Naive thymus-derived CD8-positive, alpha-beta T cell (primary cell): ENCODE data around the gene PARVA. TPM values are rescaled to one million over a fixed set of nuclear protein-coding genes. Genes with fewer than 3 reads are reported as not detected.

Experiments used
- ATAC-seq, 2 donors: fragments of 150-1000 bp; cut with Tn5 transposase in 1 of 2; sonication (Bioruptor Pico), chemical (Tn5 transposase) in 1 of 2; 1 replicate in 1 of 2; 2 replicates in 1 of 2; pipeline ENCODE4 v1.10.0; 2021; ENCODE audit warnings: mild to moderate bottlenecking in 2 of 2, moderate library complexity in 2 of 2
- POLR2A ChIA-PET: fragments of 350-600 bp; sonication (Branson Sonifier 250); formaldehyde crosslinking; loops from one replicate; lab custom pipeline; 2021; ENCODE audit warnings: antibody characterized with exemption; lab: Charles Lee
- DNase-seq, 10 donors: peaks; one replicate each; pipeline versions ENCODE4 v3.0.0 to v3.0.0-alpha.2; 2020 to 2022
- H3K27ac Mint-ChIP-seq, 10 donors: one replicate each; pipeline ENCODE4 v1.8.0; 2020 to 2022; ENCODE audit warnings: mild to moderate bottlenecking in 10 of 10, mixed read lengths in 10 of 10, moderate library complexity in 4 of 10, inconsistent platforms in 1 of 10
- H3K27me3 Mint-ChIP-seq, 5 donors: one replicate each; pipeline ENCODE4 v1.8.0; 2021 to 2022; ENCODE audit warnings: mixed read lengths in 5 of 5
- H3K36me3 Mint-ChIP-seq, 3 donors: one replicate each; pipeline ENCODE4 v1.8.0; 2020 to 2022; ENCODE audit warnings: mixed read lengths in 3 of 3, mild to moderate bottlenecking in 2 of 3, inconsistent platforms in 1 of 3
- H3K4me1 Mint-ChIP-seq, 4 donors: one replicate each; pipeline ENCODE4 v1.8.0; 2021 to 2022; ENCODE audit warnings: mixed read lengths in 4 of 4
- H3K4me3 Mint-ChIP-seq, 10 donors: one replicate each; pipeline ENCODE4 v1.8.0; 2020 to 2022; ENCODE audit warnings: mild to moderate bottlenecking in 10 of 10, mixed read lengths in 10 of 10, moderate library complexity in 6 of 10, inconsistent platforms in 1 of 10
- H3K9me3 Mint-ChIP-seq, 9 donors: one replicate each; pipeline ENCODE4 v1.8.0; 2020 to 2022; ENCODE audit warnings: mixed read lengths in 9 of 9, mild to moderate bottlenecking in 3 of 9, inconsistent platforms in 1 of 9, moderate library complexity in 1 of 9
- polyA plus RNA-seq, 3 donors: library from polyadenylated mRNA; unstranded; fragments of 300-500 nt; fragmentation: Illumina TruSeq; gene quantifications; one replicate each; pipeline ENCODE4 v1.2.3, GENCODE V29; 2021
- total RNA-seq, 8 experiments: library from RNA in 2 of 8; stranded (reverse) in 2 of 8; gene quantifications; one replicate each; pipeline ENCODE4 v1.2.3 and lab custom pipeline; 2021 to 2026

PARVA gene
- total and polyA plus RNA-seq, 5 experiments from 2014 or later = 0.19 to 0.44 (median 0.26) TPM; not detected in 2

- Mint-ChIP-seq H3K4me3 (no peak overlapping the region), H3K27ac (no peak overlapping the region), H3K27me3 (peaks cover 0 to 33% (median 14%) of the 10 kb centered on the region in 5 donors), H3K9me3 (no peaks in the 10 kb centered on the region), H3K4me1 (peaks cover 0 to 3% (median 0%) of the 10 kb centered on the region in 4 donors), H3K36me3 (no peaks in the 10 kb centered on the region)
- POLR2A ChIA-PET = no interaction called here
- DNase-seq = no peak
- ATAC-seq = no peak
Measured at GRCh38 chr11:12536566-12536965, 159.2 kb downstream of the PARVA start.

DNA sequence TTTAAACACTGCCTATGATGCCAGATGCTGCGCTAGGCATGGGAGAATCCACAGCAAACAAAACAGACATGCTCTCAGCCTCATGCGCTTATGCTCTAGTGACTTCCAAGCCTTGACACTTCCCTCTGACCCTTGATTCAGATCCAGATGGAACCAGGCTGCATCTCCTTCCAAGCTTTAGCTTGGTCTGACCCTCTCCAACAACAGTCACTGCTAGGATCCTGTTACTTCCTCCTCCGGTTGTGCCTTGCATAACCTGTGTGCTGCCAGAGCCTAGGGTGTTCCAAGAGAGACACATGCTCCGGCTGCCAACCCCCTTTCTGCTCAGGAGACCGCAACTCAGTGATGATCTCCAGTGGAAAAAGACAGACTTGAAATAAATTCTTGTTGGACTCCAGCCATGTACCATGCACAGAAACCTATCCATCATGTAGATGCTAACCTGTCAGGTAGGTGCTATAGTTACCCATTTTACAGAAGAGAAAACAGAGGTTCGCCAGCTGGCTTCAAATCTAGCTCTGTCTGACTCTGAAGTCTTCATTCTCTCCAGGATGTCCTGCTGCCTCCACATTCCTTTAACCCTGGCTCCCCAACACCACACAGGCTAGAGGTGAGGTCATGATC lies 160.5 kb downstream of the PARVA start:
- ATAC-seq (no peak), DNase-seq (no peak)
- H3K4me1 Mint-ChIP-seq = peaks cover 0 to 3% (median 0%) of the 10 kb centered on the region in 4 donors
- no peaks in the 10 kb centered on the region for H3K36me3 Mint-ChIP-seq
- no peak overlapping the region for H3K27ac Mint-ChIP-seq
- peaks cover 4 to 24% (median 18%) of the 10 kb centered on the region in 5 donors for H3K27me3 Mint-ChIP-seq
- POLR2A ChIA-PET = no interaction called here
- H3K4me3 Mint-ChIP-seq = no peak overlapping the region
- H3K9me3 Mint-ChIP-seq = no peaks in the 10 kb centered on the region

DNA sequence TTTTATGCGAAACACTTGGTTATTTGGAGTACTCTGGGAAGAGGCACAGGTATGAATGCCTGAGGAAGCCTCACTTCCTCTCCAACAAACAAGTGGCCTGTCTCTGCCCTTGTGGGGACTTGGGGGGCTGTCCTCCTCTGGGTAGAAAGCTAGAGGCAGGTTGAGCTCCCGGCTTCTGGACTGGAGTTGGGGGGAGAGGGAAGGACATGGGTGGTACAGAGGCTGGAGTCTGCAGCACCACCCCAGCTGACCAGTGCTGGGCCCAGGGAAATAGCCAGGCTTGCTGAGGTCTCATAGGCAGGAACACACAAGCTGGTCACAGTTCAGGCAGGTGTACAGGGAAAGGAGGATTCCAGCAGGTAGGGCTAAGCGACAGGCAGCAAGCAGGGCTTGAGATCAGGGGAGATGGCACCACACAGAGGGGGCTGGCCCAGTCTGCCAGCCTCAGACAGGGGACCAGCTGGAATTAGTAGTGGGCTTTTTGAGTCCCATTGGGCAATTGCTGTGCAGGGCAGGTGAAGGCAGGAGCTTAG lies 161.6 kb downstream of the PARVA start:
- DNase-seq (no peak), ATAC-seq (no peak)
- POLR2A ChIA-PET = no interaction called here
- Mint-ChIP-seq H3K4me1 (peaks cover 0 to 3% (median 0%) of the 10 kb centered on the region in 4 donors), H3K9me3 (no peaks in the 10 kb centered on the region), H3K4me3 (no peak overlapping the region), H3K27me3 (peaks cover 4 to 32% (median 29%) of the 10 kb centered on the region in 5 donors), H3K27ac (peak overlapping the region in 1 of 10 donors; percentile 37), H3K36me3 (no peaks in the 10 kb centered on the region)

DNA sequence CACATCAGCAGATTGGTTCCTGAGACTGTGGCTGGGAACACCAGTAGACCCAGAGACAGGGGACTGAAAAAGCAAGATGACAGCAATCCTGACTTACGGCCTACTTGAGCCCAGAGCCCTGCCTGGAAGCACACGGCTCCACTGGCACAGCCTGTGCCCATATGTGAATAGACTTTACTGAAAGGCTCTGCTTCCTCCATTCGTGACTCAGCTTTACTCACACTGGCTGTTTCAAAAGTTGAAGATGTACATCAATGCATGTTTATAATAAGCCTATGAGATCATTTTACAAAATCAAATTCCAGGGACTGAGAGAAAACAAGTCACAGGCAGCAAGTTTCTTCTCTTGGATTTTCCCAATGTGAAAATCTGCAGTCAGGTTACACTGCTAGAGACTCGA lies 162.2 kb downstream of the PARVA start:
- ATAC-seq = no peak
- POLR2A ChIA-PET = no interaction called here
- H3K4me1 Mint-ChIP-seq = peaks cover 0 to 3% (median 0%) of the 10 kb centered on the region in 4 donors
- no peak overlapping the region for H3K27ac Mint-ChIP-seq
- no peak overlapping the region for H3K4me3 Mint-ChIP-seq
- no peaks in the 10 kb centered on the region for H3K36me3 Mint-ChIP-seq
- H3K9me3 Mint-ChIP-seq = no peaks in the 10 kb centered on the region
- peaks cover 4 to 35% (median 29%) of the 10 kb centered on the region in 5 donors for H3K27me3 Mint-ChIP-seq
- no peak for DNase-seq

DNA sequence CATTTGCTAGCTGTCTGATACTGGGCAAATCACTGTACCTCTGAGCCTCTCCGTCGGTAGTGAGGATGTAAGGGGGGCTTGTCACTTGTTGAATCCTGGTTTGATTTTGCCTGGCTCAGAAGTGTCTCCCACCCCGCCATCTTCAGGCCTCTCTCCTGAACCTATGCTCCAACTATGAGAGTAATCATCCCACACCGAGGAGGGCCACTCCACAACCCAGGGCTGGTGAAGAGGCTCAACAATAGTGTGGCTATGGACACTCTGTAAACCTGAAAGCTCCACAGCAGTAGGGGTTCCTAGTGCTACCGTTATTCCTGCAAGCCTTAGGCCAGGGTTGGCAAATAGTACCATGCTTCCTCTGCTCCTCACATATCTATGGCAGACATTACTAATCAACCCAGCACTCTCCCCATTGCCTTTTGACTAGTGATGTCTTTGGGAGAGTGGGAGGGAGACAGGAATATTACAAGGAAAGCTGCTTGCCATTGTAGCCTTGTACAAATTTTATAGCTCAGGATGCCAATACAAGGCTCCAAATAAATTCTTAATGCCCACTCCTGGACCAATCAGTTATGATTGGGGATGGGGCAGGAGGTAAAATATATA lies 162.8 kb downstream of the PARVA start:
- POLR2A ChIA-PET = no interaction called here
- H3K4me3 Mint-ChIP-seq = no peak overlapping the region
- H3K4me1 Mint-ChIP-seq = peaks cover 0 to 3% (median 0%) of the 10 kb centered on the region in 4 donors
- H3K27ac Mint-ChIP-seq = no peak overlapping the region
- peaks cover 6 to 35% (median 29%) of the 10 kb centered on the region in 5 donors for H3K27me3 Mint-ChIP-seq
- DNase-seq (no peak), ATAC-seq (no peak)
- H3K36me3 Mint-ChIP-seq = no peaks in the 10 kb centered on the region
- no peaks in the 10 kb centered on the region for H3K9me3 Mint-ChIP-seq

GRCh38 chr11:12540913-12541582 lies 163.7 kb downstream of the PARVA start:
- DNase-seq = no peak
- H3K27ac Mint-ChIP-seq = no peak overlapping the region
- peaks cover 6 to 30% (median 25%) of the 10 kb centered on the region in 5 donors for H3K27me3 Mint-ChIP-seq
- no peak overlapping the region for H3K4me3 Mint-ChIP-seq
- no peaks in the 10 kb centered on the region for H3K36me3 Mint-ChIP-seq
- ATAC-seq = no peak
- H3K4me1 Mint-ChIP-seq = peaks cover 0 to 3% (median 0%) of the 10 kb centered on the region in 4 donors
- H3K9me3 Mint-ChIP-seq = no peaks in the 10 kb centered on the region
- POLR2A ChIA-PET = no interaction called here

DNA sequence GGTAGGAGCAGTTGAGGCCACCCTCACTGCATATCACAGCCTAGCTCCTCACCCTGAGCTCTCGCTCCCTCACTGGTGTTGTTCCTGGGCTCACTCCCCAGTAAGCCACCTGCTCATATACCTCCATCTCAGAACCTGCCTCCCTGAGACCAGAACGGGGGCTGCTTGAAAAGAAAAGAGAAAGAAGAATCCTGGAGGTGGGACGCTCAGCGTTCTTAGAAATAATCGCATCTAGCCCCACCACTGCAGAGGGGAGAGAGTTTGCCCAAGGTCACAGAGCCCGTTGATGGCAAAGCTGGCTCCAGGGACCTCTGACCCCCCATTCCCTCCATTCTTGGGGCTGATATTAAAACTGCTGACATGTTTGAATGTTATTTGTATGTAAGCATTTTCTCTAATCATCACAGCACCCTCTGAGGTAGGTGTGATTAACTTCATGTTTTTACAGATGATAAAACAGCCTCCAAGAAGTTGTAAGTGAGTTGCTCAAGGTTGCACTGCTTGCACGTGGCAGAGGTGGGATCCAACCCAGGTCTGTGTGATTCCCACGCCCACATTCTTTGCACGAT lies 164.3 kb downstream of the PARVA start:
- no peaks in the 10 kb centered on the region for H3K4me1 Mint-ChIP-seq

DNA sequence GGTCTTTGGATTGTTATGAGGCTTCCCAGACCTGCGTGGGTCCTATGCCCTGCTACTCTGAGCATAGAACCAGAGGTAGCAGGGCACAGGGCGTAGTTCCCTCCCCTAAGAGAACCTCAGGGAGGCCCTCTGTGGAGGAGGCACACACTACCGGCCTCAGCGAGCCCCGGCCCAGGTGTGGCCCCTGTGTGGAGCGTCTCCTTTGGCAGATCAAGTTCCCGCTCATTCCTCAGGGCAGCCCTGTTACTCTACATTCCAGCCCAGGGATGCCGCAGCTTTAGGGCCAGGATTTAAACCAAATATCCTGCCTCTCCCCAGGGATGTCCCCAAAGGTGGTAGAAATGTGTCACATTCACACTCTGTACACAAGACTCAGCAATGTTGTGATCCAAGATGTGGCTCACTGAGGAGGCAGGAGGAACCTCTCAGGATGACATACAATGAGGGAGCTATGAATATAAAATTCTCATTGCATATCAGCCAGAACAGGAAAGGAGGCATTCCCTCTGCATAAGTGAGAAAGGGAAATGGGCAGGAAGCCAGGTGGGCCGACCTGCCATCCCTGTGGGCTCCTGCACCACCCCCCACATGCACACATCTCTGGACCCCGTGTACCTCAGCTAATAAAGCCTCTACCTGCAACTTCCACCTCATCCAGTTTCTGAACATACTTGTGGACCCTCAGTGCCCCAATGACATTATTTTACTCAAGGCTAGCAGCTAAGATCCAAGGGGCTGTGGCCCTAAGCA lies 165.0 kb downstream of the PARVA start:
- ATAC-seq (no peak), DNase-seq (no peak)
- Mint-ChIP-seq H3K9me3 (no peaks in the 10 kb centered on the region), H3K4me1 (no peaks in the 10 kb centered on the region), H3K4me3 (no peak overlapping the region), H3K36me3 (no peaks in the 10 kb centered on the region), H3K27ac (no peak overlapping the region), H3K27me3 (peaks cover 3 to 17% (median 15%) of the 10 kb centered on the region in 5 donors)
- POLR2A ChIA-PET = no interaction called here

More for the DNA sequence above, 164.3 kb downstream of the PARVA start:
- H3K4me3 Mint-ChIP-seq = no peak overlapping the region
- H3K27ac Mint-ChIP-seq = no peak overlapping the region
- peaks cover 6 to 24% (median 20%) of the 10 kb centered on the region in 5 donors for H3K27me3 Mint-ChIP-seq
- H3K9me3 Mint-ChIP-seq = no peaks in the 10 kb centered on the region
- POLR2A ChIA-PET = no interaction called here
- H3K36me3 Mint-ChIP-seq = no peaks in the 10 kb centered on the region
- ATAC-seq (no peak), DNase-seq (no peak)

GRCh38 chr11:12543596-12544415 lies 166.4 kb downstream of the PARVA start:
- ATAC-seq (no peak), DNase-seq (no peak)
- peaks cover 3 to 15% (median 13%) of the 10 kb centered on the region in 5 donors for H3K27me3 Mint-ChIP-seq
- no peak overlapping the region for H3K4me3 Mint-ChIP-seq
- POLR2A ChIA-PET = no interaction called here
- H3K9me3 Mint-ChIP-seq = no peaks in the 10 kb centered on the region
- no peaks in the 10 kb centered on the region for H3K4me1 Mint-ChIP-seq
- no peaks in the 10 kb centered on the region for H3K36me3 Mint-ChIP-seq
- no peak overlapping the region for H3K27ac Mint-ChIP-seq

- no peaks in the 10 kb centered on the region for H3K4me1 Mint-ChIP-seq
- peaks cover 3 to 15% (median 13%) of the 10 kb centered on the region in 5 donors for H3K27me3 Mint-ChIP-seq
- H3K27ac Mint-ChIP-seq = peak overlapping the region in 1 of 10 donors; percentile 19
- POLR2A ChIA-PET = no interaction called here
- H3K4me3 Mint-ChIP-seq = no peak overlapping the region
- DNase-seq (no peak), ATAC-seq (no peak)
- H3K9me3 Mint-ChIP-seq = no peaks in the 10 kb centered on the region
- H3K36me3 Mint-ChIP-seq = no peaks in the 10 kb centered on the region
Measured at GRCh38 chr11:12544986-12545775, 167.8 kb downstream of the PARVA start.

GRCh38 chr11:12546122-12546521 lies 168.8 kb downstream of the PARVA start:
- no peak for DNase-seq
- H3K9me3 Mint-ChIP-seq = no peaks in the 10 kb centered on the region
- POLR2A ChIA-PET = no interaction called here
- ATAC-seq = no peak
- H3K27me3 Mint-ChIP-seq = peaks cover 3 to 16% (median 13%) of the 10 kb centered on the region in 5 donors
- no peaks in the 10 kb centered on the region for H3K4me1 Mint-ChIP-seq
- no peak overlapping the region for H3K4me3 Mint-ChIP-seq
- H3K36me3 Mint-ChIP-seq = no peaks in the 10 kb centered on the region
- H3K27ac Mint-ChIP-seq = no peak overlapping the region
